Measurements from ENCODE around the gene QRFP.

Gene QRFP

GRCh38 chr9:130844044-130844451 is 52.6 kb downstream of the QRFP start:
- H3K4me3 ChIP-seq (ENCODE audit: low read depth, low read length), result no peak overlapping the region
- DNase-seq (ENCODE audit: low read depth), result no peak
- TF ChIP-seq CTCF (IDR thresholded peaks at IDR 0.05; ENCODE audit: low read depth, low read length) (no peak), MAX (IDR thresholded peaks at IDR 0.05; ENCODE audit: low read depth, low read length) (no peak), MYC (IDR thresholded peaks at IDR 0.05; ENCODE audit: low read depth, low read length) (no peak), POLR2A (IDR thresholded peaks at IDR 0.05; ENCODE audit: extremely low read depth, insufficient read length) (no peak)

- TF ChIP-seq CTCF (IDR thresholded peaks at IDR 0.05; ENCODE audit: low read depth, low read length), result no peak
- TF ChIP-seq MYC (IDR thresholded peaks at IDR 0.05; ENCODE audit: low read depth, low read length), result no peak
- no peak for TF ChIP-seq POLR2A (IDR thresholded peaks at IDR 0.05; ENCODE audit: extremely low read depth, insufficient read length)
- TF ChIP-seq MAX (IDR thresholded peaks at IDR 0.05; ENCODE audit: low read depth, low read length), result no peak
- DNase-seq (ENCODE audit: low read depth), result no peak
- no peak overlapping the region for H3K4me3 ChIP-seq (ENCODE audit: low read depth, low read length)
Observed at GRCh38 chr9:130843049-130843908, 53.3 kb downstream of the QRFP start.

All from NB4 (cell line).